GM18868 (cell line): ENCODE results near the gene MST1R.
A peak's percentile ranks its signal among the peaks of the same experiment; 100 is the strongest.

Experiments
- ATAC-seq: cut with Tn5 transposase; IDR thresholded peaks from one replicate; pipeline ENCODE4 v1.9.1; 2021; ENCODE audit warnings: mild to moderate bottlenecking, moderate library complexity; ENCODE audit not compliant: unreplicated experiment

The MST1R gene

DNA sequence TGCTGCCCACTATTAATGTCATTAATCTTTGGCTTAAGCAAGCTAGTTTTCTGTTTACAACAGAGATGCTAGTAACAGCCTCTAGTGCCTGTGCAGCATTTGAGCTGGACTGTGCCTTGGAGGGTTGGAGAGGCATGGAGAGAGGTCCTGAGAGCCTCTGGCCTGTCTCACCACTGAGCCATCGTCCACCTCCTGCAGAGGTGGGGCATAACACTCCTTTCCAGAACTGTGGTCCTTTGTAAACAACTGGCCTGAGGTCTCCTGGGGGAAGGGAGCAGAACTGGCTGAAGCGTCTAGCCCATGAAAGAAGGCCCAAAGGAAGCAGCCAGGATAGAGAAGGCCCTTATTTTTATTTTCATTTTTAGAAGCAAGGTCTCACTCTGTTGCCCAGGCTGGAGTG, 24.0 kb downstream of the MST1R start:
- ATAC-seq: no peak

DNA sequence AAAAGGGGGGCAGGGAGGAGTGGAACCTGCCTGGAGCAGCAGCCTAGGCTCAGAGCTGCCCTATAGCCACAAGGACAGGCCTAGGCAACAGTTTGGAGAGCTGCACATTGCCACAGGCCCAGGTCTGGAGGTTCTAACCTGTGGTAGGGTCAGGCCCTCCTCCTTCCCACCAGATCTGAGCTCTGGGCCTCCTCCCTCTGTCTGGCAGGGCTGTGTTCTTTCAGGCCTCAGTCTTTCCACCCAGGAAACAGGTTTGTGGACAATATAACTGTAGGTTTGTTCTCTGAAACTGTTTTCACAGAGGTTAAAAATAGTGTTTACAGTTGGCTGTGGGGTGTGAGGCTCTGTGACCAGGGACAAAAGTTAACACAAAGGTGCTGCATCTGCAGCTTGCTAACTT, 25.0 kb downstream of the MST1R start:
- no peak for ATAC-seq

DNA sequence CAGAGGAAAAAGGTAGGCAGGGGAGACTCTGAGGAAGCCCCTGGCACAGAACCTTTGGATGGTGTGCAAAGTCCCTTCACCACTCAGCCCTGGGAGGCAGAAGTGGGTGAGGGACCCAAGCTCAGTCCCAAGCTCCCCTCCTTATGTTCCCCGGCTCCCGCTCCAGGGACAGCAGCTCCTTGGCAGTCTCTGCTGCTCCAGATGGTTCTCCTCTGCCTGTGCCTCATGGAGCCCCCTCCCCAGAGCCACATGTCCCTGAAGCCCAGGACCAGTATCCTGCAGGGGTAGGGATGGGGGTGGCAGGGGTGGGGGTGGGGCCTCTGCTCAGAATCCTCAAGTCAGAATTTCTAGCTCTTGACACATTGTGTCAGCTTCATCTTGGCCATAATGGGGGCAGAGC, 26.0 kb downstream of the MST1R start:
- ATAC-seq: no peak

DNA sequence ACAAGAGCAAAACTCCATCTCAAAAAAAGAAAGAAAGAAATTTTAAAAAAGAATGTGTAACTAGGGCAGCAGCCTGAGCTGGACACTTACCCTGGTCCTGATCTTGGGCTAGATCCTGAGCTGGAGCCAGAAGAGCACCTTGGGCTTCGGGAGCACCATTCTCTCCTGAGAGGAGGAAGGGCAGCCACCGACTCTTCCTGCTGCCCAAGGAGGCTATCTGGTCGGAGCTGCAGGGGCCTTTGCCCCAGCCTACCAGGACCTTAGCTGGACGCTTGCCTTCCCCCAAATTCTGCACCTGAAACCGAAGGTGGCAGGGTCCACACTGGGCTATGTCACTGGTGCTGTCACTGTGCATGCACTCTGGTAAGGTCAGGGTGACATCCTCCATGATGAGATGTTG, 27.1 kb downstream of the MST1R start:
- ATAC-seq: no peak

DNA sequence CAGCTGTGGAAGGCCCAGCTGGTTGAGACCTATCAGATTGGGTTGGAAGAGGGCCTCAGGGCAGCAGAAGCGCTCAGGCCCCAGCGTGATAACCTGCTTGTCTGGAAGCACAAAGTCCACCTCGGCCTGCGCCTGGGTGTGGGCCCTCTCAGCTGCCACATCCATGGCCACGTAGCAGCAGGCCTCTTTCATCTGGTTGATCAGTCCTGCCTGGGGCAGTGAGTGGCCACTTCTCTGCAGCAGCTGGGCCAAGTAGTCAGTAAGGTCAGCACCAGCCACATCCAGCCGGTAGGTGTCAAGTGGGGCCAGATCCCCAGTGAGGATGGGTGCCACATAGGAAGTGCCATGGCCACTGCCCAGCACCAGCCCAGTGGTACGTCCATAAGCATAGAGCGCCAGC, 30.1 kb downstream of the MST1R start:
- no peak for ATAC-seq

DNA sequence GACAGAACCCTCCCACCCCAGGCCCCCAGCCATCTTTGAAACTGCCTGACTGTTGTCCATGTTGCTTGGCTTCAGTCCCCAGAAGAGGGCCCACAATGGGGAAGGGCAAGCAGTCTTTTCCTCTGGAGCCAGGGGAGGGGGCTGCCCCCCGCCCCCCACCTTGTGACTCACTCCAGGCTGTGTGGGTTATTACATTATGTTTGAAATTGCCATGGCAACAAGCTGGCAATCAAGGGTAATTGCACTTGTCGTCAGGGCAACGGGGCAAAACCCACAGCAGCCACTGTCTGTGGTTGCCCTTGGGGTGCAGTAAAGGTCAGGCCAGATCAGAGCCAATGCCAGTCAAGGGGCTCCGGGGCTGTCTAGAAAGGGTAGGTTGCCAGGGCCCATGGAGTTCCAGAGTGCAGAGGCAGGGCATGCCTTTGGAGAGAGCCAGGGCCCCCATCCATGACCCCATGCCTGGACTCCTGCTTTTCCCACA, 30.8 kb downstream of the MST1R start:
- ATAC-seq: no peak

DNA sequence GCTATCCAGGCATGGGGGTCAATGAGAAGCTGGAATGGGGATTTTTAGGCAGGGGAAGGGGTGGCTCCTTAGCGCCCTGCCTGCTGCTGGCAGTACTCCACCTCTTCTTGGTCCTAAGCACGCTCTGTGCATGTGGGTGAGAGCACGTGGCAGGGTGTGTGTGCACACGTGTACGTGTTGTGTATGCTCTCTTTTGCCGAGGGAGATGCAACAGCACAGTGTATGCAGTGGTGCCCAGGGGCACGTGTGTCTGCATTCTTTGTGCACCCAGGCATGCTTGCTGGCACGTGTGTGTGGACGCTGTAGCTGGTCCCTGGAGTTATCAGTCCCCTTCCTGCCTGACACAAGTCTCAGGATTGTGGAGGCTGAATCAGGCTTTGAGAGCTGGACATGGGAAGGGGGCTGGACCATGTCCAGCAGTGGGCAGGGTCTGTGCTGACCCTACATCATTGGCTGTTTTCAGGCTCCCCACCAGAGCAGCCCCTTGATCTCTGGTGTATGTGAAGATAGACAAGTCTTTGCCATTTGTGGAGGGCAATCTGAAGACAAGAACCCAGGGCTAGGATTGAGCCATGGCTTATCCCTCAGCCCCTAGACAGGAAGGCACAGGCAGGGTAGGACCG, 32.0 kb downstream of the MST1R start:
- ATAC-seq: no peak

DNA sequence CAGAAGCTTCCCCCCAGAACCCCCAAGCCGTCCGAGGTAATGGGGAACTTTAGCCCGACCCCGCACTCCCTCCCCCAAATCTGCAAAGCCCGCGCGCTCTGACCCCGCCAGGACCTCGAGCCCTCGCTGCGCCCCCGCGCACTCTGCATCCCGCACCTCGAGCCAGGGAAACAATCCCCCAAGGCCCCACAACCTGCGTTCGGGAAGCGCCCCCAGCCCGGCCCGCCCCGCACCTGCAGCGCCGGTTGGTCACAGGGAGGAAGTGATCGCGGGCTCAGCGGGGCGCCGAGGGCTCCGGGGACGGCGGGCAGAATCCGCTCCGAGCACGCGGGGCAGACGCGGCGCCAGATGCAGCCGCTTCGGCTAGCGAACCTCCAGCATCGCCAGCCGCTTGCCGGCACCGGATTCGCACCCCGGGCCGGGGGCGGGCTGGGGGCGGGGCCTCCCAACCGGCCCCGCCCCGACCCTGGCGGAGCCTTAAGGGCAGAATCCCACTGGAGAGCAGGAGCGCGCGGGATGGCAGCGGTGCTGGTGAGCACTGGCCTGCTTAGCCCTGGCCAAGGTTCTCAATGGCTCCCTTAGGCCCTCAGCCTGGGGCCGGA, 34.0 kb downstream of the MST1R start, which contains the start of gene CAMKV:
Gene CAMKV, minus strand, starts transcription at position 382 of the 602 bp plus-strand sequence. CDS start 7,518 bp downstream, outside the sequence.
- ATAC-seq: no peak

DNA sequence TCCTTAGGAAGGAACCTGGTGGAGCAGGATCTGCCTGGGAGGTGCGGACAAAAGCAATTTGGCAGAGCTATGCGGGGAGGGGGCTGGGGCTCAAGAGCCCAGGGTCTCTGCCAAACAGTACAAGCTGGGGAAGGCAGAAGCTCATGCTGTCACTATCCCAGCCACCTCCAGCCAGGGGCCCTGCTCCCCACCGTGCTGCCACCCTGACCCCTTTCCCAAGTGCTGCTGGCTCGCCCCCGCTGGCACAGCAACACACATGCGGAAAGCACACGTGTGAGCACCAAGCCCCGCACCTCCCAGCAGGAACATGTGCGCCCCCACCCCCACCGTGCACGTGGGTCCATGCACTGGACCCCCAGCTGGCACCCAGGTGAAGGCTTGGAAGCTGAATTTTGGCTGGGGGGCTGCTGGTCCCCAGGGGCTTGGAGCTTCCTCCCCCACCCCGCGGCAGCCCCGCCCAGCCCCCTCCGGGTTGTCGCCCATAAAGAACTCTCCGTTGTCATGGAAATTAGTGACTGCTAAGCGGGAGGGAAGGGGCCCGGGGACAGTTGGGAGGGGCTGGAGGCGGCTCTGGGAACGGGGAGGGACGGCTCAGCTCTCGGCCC, 34.7 kb downstream of the MST1R start:
- no peak for ATAC-seq

DNA sequence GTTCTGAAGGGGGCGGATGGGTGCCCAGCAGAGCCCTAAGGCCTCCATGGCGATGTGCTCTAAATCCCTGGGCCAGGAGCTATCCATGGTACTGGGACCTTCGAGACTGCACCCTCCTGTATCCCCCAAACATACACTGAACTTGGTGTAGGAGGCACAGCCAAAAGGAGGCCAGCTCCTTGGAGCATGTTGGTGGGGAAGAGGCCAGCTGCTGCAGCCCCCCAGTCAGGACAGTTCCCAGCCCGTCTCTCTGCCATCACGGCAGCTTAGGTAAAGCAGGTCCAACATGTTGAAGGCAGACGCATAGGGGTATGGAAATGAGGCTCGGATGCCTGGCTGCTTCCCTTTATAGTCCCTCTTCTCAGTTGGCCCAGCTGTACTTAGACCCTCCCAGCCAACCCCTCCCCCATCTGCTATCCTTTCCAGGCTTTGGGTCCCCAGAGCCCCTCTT, 35.8 kb downstream of the MST1R start:
- no peak for ATAC-seq

DNA sequence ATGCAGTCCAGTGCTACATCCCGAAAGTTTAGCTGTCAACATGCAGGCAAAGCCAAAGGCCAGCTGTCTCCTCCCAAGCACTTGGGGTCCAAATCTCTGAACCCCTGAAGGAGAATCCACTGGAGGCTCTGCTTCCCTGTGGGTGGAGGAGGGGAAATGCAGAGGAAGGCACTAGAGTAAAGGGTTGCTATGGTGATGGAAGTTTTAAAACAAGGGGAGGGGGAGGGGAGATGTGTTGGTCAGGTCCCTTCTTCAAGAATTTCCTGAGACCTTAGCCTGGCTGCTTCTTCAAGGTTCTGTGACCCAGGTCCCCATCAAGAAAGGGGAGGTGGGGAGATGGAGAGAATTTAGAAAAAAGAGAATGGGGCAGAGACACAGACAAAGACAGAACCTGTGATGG, 36.3 kb downstream of the MST1R start:
- ATAC-seq: no peak

DNA sequence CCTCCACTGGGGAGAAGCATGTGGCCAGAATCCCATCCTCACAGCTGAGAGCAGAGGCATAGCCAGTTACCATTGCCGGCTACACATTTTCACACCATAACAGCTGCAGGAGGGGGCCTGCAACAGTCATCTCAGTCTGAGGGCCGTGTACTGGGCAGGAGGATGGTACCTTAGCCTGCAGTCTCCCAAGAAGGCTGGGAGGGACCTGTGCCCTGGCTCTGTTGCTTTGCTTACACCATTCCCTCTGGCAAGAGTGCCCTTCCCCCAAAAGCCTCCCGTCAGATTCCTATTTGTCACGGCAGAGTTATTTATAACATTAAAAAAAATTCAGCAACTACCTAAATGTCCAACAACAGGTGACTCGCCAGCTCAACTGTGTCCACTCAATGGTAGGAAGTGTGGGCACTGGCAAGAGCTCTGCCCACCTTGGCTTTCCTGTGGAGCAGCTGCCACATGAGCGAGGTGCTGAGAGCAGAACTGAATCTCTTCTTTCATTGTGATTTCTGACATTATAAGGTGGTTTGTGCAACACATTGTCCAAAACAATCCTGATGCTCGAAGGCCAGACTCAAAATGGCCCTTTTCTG, 38.4 kb downstream of the MST1R start:
- ATAC-seq: no peak

DNA sequence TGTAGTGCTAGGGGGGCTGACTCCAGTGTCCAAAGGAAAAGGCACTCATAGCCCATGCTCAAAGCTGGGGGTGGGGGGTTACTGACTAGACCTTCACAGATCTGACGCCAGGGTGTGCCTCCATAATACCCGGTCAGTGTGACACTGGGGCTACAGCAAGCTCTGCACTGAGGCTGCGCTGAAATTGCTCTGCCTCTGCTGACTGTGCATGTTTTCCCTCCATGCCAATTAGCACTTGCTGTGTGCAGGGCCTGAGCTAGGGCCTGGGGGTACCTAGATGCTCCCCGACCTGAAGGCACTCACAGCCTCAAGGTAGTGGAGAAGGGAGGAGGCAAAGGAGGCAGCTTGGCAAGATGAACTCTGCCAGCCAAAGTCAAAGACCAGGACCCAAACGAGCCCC, 39.2 kb downstream of the MST1R start:
- no peak for ATAC-seq

DNA sequence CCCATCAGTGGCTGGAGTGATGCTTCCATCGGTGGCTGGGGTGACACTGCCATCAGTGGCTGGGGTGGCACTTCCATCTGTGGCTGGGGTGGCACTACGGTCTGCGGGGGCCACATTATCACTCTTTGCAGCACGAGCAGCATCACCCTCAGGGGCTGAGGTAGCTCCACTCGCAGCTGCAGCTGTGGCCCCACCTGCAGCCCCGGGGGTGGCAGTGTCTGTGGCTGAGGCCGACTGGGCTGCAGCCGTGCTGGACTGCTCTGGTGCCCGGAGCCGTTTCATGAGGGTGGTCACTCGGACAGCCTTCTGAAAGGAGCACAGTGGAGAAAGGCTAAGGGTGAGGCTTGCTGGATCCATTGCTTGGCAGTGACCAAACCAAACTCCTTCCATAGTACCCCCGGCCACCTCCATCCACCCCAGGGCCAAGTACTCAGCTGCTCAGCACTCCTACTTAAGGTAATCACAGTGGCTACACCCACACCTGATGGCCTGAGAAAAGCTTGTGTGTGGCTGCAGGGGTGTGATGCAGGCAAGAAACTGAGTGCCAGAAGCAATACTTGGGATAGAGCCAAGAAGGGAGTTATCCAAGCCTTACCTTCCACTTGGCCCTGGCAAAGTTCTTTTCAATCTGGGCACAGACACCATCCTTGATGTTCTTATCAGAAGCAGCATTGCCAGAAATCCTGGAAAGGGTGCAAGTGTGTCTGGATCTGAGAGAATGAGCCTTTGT, 43.9 kb downstream of the MST1R start:
- no peak for ATAC-seq

DNA sequence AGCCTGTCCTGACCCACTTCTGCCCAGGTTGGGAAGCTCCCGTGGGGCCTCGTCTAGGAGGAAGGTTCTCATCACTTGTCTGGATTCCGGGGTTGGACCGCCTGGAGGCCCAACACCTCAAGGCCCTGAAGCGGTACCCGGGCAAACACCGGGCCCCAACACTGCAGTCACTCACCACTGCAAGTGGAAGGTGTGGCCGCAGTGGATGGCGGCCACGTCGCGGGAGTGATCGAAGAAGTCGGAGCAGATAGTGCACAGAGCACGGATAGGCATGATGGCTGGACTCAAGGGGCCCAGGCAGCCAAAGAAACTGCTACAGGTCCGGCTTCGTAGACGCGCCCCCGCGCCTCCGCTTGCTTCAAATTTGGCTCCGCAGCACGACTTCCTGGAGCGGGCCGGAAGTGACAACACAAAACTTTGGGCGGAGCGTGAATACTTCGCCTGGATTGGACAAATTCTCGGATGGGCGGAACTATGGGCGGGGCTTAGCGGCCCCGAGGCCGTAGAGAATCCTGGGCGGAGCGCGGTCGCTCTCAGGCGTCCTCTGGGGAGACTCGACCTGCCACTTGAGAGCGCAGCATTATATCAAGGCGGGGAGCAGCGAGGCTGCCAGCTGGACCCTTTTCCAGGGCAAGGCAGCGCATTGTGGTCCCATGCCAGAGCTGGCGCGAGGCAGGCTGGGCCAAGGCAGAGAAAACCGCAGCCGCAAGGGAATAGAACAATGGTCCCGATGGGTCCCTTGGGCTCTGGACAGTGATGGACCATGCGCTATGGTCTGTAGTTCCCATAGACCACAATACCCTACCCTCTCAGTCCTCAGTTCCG, 47.3 kb downstream of the MST1R start, which contains the start of gene TRAIP:
Gene TRAIP, minus strand, starts transcription at position 384 of the 825 bp plus-strand sequence. Its CDS starts 111 bp downstream, at position 273.
- ATAC-seq: peak; percentile 98

DNA sequence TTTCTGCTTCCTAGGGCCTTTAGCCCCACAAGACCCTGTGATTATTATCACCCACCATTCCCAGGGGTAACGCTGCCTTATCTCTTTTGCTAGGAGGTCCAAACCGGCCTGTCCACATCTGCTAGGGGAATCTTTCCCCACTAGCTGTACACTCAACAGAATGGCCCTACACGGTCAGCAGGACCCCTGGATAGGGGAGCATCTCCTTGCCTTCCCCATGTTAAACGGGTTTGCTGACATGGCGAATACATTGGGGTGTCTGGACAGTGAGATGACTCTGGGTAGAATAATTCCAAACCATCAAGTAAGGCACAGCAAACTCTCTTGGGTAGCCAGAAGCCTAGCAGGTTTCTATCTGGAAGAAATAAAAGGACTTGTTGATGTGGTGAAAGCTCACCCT, 48.0 kb downstream of the MST1R start:
- no peak for ATAC-seq

DNA sequence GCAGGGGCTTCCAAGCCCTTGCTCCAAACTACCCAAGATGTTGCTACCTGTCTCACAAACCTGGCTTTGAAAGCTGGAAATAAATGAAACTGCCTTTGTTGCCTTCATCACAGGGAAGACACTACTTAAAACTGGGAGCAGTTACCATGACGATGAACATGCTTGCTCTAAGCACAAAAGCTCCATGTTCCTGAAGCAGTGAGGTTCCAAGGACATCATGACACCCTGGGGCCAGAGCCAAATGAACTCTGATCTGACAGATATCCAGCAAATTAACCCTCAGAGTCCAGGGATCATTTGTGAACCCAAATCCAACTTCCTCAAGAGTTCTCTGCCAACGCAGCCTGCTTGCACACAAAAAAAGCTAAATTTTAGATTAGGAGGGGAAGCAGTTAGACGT, 58.0 kb downstream of the MST1R start:
- no peak for ATAC-seq

DNA sequence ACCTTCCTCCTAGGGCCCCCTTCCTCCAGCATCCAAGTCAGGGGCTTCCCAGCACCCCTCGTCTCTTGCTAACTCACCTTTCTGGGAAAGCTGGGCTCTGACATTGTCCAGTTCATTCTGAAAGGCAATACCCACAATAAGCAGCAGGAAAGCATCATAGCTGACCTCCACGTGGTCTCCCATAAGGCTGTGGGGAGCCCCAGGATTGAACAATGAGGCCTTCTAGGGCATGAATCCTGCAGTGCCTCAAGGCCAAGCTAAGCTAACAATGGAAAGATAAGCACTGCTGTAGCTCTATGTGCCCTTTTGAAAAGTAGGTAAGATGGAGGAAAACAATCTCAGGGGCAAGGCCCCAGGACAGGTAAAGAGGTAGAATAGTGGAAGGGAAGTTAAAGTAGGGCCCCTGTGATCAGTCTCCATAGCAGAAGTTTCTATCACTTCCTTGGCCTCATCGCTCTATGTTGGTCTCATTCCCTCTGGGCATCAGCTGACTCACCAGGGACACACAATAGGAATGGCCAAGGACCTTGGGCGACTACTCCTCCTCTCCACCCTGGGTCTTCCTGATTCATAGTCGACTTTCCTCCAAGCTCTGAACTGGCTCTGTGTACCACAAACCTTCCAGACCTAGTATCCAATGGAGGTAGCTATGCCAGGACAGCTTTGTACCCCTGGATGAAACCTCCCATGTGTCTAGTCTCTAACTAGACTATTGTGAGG, 59.0 kb downstream of the MST1R start:
- ATAC-seq: no peak

DNA sequence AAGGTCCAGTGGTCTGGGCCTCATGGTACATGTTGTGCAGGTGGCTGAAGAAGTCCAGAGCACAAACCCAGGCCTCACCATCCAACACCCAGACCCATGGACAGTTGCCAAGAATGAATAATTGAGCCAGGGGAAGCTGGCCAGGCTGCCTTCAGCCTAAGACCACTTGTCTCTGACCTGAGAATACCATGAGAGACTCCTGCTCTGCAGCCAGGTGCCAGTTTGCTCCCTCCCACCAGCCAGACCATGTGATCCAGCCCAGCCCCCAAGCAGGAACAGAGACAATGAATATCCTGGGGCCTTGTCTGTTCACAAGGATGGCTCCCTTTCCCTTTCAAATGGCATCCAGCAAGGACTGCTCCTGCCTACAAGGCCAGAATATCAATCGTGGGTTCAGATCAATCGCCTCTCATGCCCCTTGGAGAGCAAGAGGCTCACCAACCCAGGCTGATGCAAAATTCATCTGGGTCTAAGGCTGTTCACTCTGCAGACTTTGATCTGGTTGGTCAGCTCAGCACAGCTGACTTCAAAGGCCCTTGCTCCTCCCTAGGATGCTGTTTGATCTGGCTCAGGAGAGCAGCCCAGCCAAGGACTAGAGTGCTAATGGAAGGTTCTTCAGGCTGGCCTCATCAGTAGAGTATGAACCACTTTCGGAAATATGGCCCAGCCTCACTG, 60.7 kb downstream of the MST1R start:
- ATAC-seq: no peak
